ENCODE data around the gene REEP1.

Gene REEP1

GRCh38 chr2:86285571-86285970 lies 51.9 kb downstream of the REEP1 start:
- Mint-ChIP-seq H3K4me1 (no peaks in the 10 kb centered on the region), H3K4me3 (no peak overlapping the region), H3K27me3 (peaks cover 12% of the 10 kb centered on the region), H3K36me3 (no peaks in the 10 kb centered on the region), H3K9me3 (no peaks in the 10 kb centered on the region), H3K27ac (no peak overlapping the region)
- ATAC-seq, result no peak

- Mint-ChIP-seq H3K36me3 (no peaks in the 10 kb centered on the region), H3K4me1 (no peaks in the 10 kb centered on the region), H3K27ac (no peak overlapping the region), H3K9me3 (no peaks in the 10 kb centered on the region), H3K27me3 (peaks cover 8% of the 10 kb centered on the region), H3K4me3 (no peak overlapping the region)
- no peak for ATAC-seq
These were observed 52.4 kb downstream of the REEP1 start for GRCh38 chr2:86284987-86285386.

- Mint-ChIP-seq H3K36me3 (no peaks in the 10 kb centered on the region), H3K27ac (no peak overlapping the region)
These were observed 53.0 kb downstream of the REEP1 start for GRCh38 chr2:86284401-86284841.

GRCh38 chr2:86283411-86284030 lies 53.9 kb downstream of the REEP1 start:
- no peaks in the 10 kb centered on the region for H3K36me3 Mint-ChIP-seq
- H3K4me3 Mint-ChIP-seq, result no peak overlapping the region
- no peaks in the 10 kb centered on the region for H3K27me3 Mint-ChIP-seq
- H3K27ac Mint-ChIP-seq, result no peak overlapping the region
- ATAC-seq, result no peak
- no peaks in the 10 kb centered on the region for H3K4me1 Mint-ChIP-seq
- H3K9me3 Mint-ChIP-seq, result no peaks in the 10 kb centered on the region

More at GRCh38 chr2:86284401-86284841, 53.0 kb downstream of the REEP1 start:
- H3K27me3 Mint-ChIP-seq, result peaks cover 2% of the 10 kb centered on the region
- no peaks in the 10 kb centered on the region for H3K9me3 Mint-ChIP-seq
- no peaks in the 10 kb centered on the region for H3K4me1 Mint-ChIP-seq
- ATAC-seq, result peak; percentile 7
- H3K4me3 Mint-ChIP-seq, result no peak overlapping the region

- no peak for ATAC-seq
- H3K27ac Mint-ChIP-seq, result no peak overlapping the region
- no peaks in the 10 kb centered on the region for H3K4me1 Mint-ChIP-seq
- no peaks in the 10 kb centered on the region for H3K36me3 Mint-ChIP-seq
- no peaks in the 10 kb centered on the region for H3K27me3 Mint-ChIP-seq
- no peaks in the 10 kb centered on the region for H3K9me3 Mint-ChIP-seq
- no peak overlapping the region for H3K4me3 Mint-ChIP-seq
These were observed 56.2 kb downstream of the REEP1 start for GRCh38 chr2:86281066-86281700.

- Mint-ChIP-seq H3K27ac (no peak overlapping the region), H3K4me3 (no peak overlapping the region), H3K27me3 (no peaks in the 10 kb centered on the region), H3K36me3 (no peaks in the 10 kb centered on the region), H3K9me3 (no peaks in the 10 kb centered on the region), H3K4me1 (peaks cover 6% of the 10 kb centered on the region)
- no peak for ATAC-seq
These were observed 57.2 kb downstream of the REEP1 start for GRCh38 chr2:86280191-86280667.

GRCh38 chr2:86275962-86276361 lies 61.5 kb downstream of the REEP1 start:
- H3K9me3 Mint-ChIP-seq, result peaks cover 14% of the 10 kb centered on the region
- ATAC-seq, result no peak
- no peak overlapping the region for H3K27ac Mint-ChIP-seq
- peaks cover 25% of the 10 kb centered on the region for H3K4me1 Mint-ChIP-seq
- peaks cover 17% of the 10 kb centered on the region for H3K36me3 Mint-ChIP-seq
- no peaks in the 10 kb centered on the region for H3K27me3 Mint-ChIP-seq
- H3K4me3 Mint-ChIP-seq, result no peak overlapping the region

GRCh38 chr2:86275384-86275799 lies 62.0 kb downstream of the REEP1 start:
- ATAC-seq, result peak; percentile 24
- Mint-ChIP-seq H3K4me1 (peaks cover 25% of the 10 kb centered on the region), H3K27ac (peak overlapping the region; percentile 67)

GRCh38 chr2:86274918-86275275 lies 62.5 kb downstream of the REEP1 start:
- no peaks in the 10 kb centered on the region for H3K27me3 Mint-ChIP-seq
- H3K9me3 Mint-ChIP-seq, result peaks cover 18% of the 10 kb centered on the region
- H3K36me3 Mint-ChIP-seq, result peaks cover 24% of the 10 kb centered on the region
- H3K4me3 Mint-ChIP-seq, result no peak overlapping the region
- peak overlapping the region; percentile 67 for H3K27ac Mint-ChIP-seq
- peaks cover 25% of the 10 kb centered on the region for H3K4me1 Mint-ChIP-seq
- ATAC-seq, result peak; percentile 68

More at GRCh38 chr2:86275384-86275799, 62.0 kb downstream of the REEP1 start:
- Mint-ChIP-seq H3K4me3 (no peak overlapping the region), H3K9me3 (peaks cover 18% of the 10 kb centered on the region), H3K27me3 (no peaks in the 10 kb centered on the region), H3K36me3 (peaks cover 23% of the 10 kb centered on the region)

GRCh38 chr2:86274265-86274917 lies 63.0 kb downstream of the REEP1 start:
- peak; percentile 80 for ATAC-seq
- Mint-ChIP-seq H3K4me1 (peaks cover 25% of the 10 kb centered on the region), H3K9me3 (peaks cover 18% of the 10 kb centered on the region), H3K36me3 (peaks cover 24% of the 10 kb centered on the region), H3K4me3 (peak overlapping the region; percentile 6), H3K27ac (peak overlapping the region; percentile 67), H3K27me3 (no peaks in the 10 kb centered on the region)

GRCh38 chr2:86272111-86272510 lies 65.3 kb downstream of the REEP1 start:
- Mint-ChIP-seq H3K4me3 (no peak overlapping the region), H3K9me3 (peaks cover 18% of the 10 kb centered on the region), H3K27me3 (peaks cover 13% of the 10 kb centered on the region), H3K27ac (no peak overlapping the region), H3K36me3 (peaks cover 24% of the 10 kb centered on the region), H3K4me1 (peaks cover 25% of the 10 kb centered on the region)
- ATAC-seq, result no peak

- H3K4me1 Mint-ChIP-seq, result peaks cover 25% of the 10 kb centered on the region
- H3K36me3 Mint-ChIP-seq, result peaks cover 24% of the 10 kb centered on the region
- H3K27ac Mint-ChIP-seq, result no peak overlapping the region
- H3K27me3 Mint-ChIP-seq, result peaks cover 17% of the 10 kb centered on the region
- H3K4me3 Mint-ChIP-seq, result no peak overlapping the region
- ATAC-seq, result no peak
- H3K9me3 Mint-ChIP-seq, result peaks cover 18% of the 10 kb centered on the region
These were observed 66.2 kb downstream of the REEP1 start for GRCh38 chr2:86271248-86271647.

GRCh38 chr2:86263956-86264355 lies 73.5 kb downstream of the REEP1 start:
- Mint-ChIP-seq H3K27ac (no peak overlapping the region), H3K4me3 (no peak overlapping the region), H3K36me3 (no peaks in the 10 kb centered on the region), H3K9me3 (peaks cover 3% of the 10 kb centered on the region), H3K27me3 (peaks cover 26% of the 10 kb centered on the region), H3K4me1 (no peaks in the 10 kb centered on the region)
- no peak for ATAC-seq

- H3K4me3 Mint-ChIP-seq, result no peak overlapping the region
- H3K9me3 Mint-ChIP-seq, result peaks cover 3% of the 10 kb centered on the region
- H3K27me3 Mint-ChIP-seq, result peaks cover 9% of the 10 kb centered on the region
- no peak overlapping the region for H3K27ac Mint-ChIP-seq
- no peaks in the 10 kb centered on the region for H3K4me1 Mint-ChIP-seq
- ATAC-seq, result no peak
- no peaks in the 10 kb centered on the region for H3K36me3 Mint-ChIP-seq
These were observed 76.4 kb downstream of the REEP1 start for GRCh38 chr2:86260978-86261377.

- H3K4me1 Mint-ChIP-seq, result no peaks in the 10 kb centered on the region
- no peaks in the 10 kb centered on the region for H3K27me3 Mint-ChIP-seq
- no peak for ATAC-seq
- H3K9me3 Mint-ChIP-seq, result no peaks in the 10 kb centered on the region
- no peaks in the 10 kb centered on the region for H3K36me3 Mint-ChIP-seq
- H3K27ac Mint-ChIP-seq, result no peak overlapping the region
- H3K4me3 Mint-ChIP-seq, result no peak overlapping the region
These were observed 79.3 kb downstream of the REEP1 start for GRCh38 chr2:86258106-86258505.

- Mint-ChIP-seq H3K9me3 (no peaks in the 10 kb centered on the region), H3K27ac (no peak overlapping the region), H3K27me3 (no peaks in the 10 kb centered on the region), H3K4me3 (no peak overlapping the region), H3K36me3 (no peaks in the 10 kb centered on the region), H3K4me1 (no peaks in the 10 kb centered on the region)
- ATAC-seq, result no peak
These were observed 80.4 kb downstream of the REEP1 start for GRCh38 chr2:86256982-86257381.

All from stimulated activated memory B cell treated with anti-CD40 and anti-IgM and Interleukin-4, amounts not matched to agents 10 μg/mL and 1 μg/mL and 100 μg/mL, for 72 hours (primary cell).